Bronchial epithelial cell (primary cell): Measurements from ENCODE around the gene IGLL1. TPM values are rescaled to one million over a fixed set of nuclear protein-coding genes. Genes with fewer than 3 reads are reported as not detected.
"Not testable (repeated sequence)": the region's sequence is repeated elsewhere in the genome, so short reads cannot be mapped to it uniquely, and the experiment has no call there.

Experiments used
- DNase-seq: peaks from one replicate; pipeline ENCODE4 v3.0.0-alpha.2; 2010; ENCODE audit warnings: low read depth
- FAIRE-seq: peaks from 2 replicates; lab custom pipeline; 2011; peaks lifted over from hg19 to GRCh38; lab: Jason Lieb, UNC
- H3K27me3 ChIP-seq: 2 replicates; pipeline ENCODE4 v1.5.1; 2011; ENCODE audit warnings: low read length; ENCODE audit not compliant: control insufficient read depth, insufficient read depth
- H3K36me3 ChIP-seq: 2 replicates; pipeline ENCODE4 v1.5.1; 2011; ENCODE audit warnings: low read length; ENCODE audit not compliant: control insufficient read depth, insufficient read depth
- H3K4me3 ChIP-seq: 2 replicates; pipeline ENCODE4 v1.5.1; 2011; ENCODE audit warnings: mild to moderate bottlenecking, low read depth, low read length, control low read depth
- total RNA-seq: library from RNA; depleted of rRNA; stranded (reverse); fragments of >200 nt; gene quantifications from 2 replicates; pipeline ENCODE4 v1.2.1, GENCODE V29; 2014
- TF ChIP-seq, protein P1 (sequence below): IDR thresholded peaks from 2 replicates; pipeline ENCODE4 v1.5.1; 2011; ENCODE audit warnings: mild to moderate bottlenecking, moderate library complexity, low read length, control low read depth, inconsistent platforms; ENCODE audit not compliant: insufficient read depth, severe bottlenecking

The IGLL1 gene
- total RNA-seq, 1 donor from 2014 or later = not detected

GRCh38 chr22:23541849-23542281 is 38.2 kb downstream of the IGLL1 start:
- peak; percentile 3 for DNase-seq
- not testable (repeated sequence) for FAIRE-seq

DNA sequence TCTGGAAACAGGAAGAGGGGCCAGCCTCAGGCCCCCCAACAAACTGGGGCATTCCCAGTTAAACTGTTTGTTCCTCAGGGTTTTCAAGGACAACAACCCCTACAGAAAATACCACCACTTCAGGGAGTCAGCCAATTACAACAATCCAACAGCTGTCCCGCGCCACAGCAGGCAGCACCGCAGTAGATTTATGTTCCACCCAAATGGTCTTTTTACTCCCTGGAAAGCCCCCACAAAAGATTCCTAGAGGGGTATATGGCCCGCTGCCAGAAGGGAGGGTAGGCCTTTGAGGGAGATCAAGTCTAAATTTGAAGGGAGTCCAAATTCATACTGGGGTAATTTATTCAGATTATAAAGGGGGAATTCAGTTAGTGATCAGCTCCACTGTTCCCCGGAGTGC is 39.3 kb downstream of the IGLL1 start:
- not testable (repeated sequence) for FAIRE-seq, H3K27me3 ChIP-seq

More at GRCh38 chr22:23541849-23542281, 38.2 kb downstream of the IGLL1 start:
- TF ChIP-seq, protein P1, sequence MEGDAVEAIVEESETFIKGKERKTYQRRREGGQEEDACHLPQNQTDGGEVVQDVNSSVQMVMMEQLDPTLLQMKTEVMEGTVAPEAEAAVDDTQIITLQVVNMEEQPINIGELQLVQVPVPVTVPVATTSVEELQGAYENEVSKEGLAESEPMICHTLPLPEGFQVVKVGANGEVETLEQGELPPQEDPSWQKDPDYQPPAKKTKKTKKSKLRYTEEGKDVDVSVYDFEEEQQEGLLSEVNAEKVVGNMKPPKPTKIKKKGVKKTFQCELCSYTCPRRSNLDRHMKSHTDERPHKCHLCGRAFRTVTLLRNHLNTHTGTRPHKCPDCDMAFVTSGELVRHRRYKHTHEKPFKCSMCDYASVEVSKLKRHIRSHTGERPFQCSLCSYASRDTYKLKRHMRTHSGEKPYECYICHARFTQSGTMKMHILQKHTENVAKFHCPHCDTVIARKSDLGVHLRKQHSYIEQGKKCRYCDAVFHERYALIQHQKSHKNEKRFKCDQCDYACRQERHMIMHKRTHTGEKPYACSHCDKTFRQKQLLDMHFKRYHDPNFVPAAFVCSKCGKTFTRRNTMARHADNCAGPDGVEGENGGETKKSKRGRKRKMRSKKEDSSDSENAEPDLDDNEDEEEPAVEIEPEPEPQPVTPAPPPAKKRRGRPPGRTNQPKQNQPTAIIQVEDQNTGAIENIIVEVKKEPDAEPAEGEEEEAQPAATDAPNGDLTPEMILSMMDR = peak; percentile 48
- H3K4me3 ChIP-seq, H3K36me3 ChIP-seq, H3K27me3 ChIP-seq: not testable (repeated sequence)

GRCh38 chr22:23539839-23540198 is 40.3 kb downstream of the IGLL1 start:
- not testable (repeated sequence) for FAIRE-seq, H3K4me3 ChIP-seq, H3K27me3 ChIP-seq, H3K36me3 ChIP-seq, DNase-seq

More for the DNA sequence above, 39.3 kb downstream of the IGLL1 start:
- not testable (repeated sequence) for DNase-seq, H3K36me3 ChIP-seq, H3K4me3 ChIP-seq

DNA sequence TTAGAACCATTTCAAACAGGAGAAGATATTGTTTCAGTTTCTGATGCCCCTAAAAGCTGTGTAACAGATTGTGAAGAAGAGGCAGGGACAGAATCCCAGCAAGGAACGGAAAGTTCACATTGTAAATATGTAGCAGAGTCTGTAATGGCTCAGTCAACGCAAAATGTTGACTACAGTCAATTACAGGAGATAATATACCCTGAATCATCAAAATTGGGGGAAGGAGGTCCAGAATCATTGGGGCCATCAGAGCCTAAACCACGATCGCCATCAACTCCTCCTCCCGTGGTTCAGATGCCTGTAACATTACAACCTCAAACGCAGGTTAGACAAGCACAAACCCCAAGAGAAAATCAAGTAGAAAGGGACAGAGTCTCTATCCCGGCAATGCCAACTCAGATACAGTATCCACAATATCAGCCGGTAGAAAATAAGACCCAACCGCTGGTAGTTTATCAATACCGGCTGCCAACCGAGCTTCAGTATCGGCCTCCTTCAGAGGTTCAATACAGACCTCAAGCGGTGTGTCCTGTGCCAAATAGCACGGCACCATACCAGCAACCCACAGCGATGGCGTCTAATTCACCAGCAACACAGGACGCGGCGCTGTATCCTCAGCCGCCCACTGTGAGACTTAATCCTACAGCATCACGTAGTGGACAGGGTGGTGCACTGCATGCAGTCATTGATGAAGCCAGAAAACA is 40.8 kb downstream of the IGLL1 start:
- no peak for FAIRE-seq
- Histone ChIP-seq H3K36me3 (no peaks in the 10 kb centered on the region), H3K27me3 (no peaks in the 10 kb centered on the region), H3K4me3 (no peak overlapping the region)
- TF ChIP-seq, protein P1 = peak; percentile 83
- peak; percentile 68 for DNase-seq

- not testable (repeated sequence) for H3K4me3 ChIP-seq, H3K36me3 ChIP-seq, DNase-seq, FAIRE-seq, H3K27me3 ChIP-seq
Observed at GRCh38 chr22:23538696-23539030, 41.4 kb downstream of the IGLL1 start.

DNA sequence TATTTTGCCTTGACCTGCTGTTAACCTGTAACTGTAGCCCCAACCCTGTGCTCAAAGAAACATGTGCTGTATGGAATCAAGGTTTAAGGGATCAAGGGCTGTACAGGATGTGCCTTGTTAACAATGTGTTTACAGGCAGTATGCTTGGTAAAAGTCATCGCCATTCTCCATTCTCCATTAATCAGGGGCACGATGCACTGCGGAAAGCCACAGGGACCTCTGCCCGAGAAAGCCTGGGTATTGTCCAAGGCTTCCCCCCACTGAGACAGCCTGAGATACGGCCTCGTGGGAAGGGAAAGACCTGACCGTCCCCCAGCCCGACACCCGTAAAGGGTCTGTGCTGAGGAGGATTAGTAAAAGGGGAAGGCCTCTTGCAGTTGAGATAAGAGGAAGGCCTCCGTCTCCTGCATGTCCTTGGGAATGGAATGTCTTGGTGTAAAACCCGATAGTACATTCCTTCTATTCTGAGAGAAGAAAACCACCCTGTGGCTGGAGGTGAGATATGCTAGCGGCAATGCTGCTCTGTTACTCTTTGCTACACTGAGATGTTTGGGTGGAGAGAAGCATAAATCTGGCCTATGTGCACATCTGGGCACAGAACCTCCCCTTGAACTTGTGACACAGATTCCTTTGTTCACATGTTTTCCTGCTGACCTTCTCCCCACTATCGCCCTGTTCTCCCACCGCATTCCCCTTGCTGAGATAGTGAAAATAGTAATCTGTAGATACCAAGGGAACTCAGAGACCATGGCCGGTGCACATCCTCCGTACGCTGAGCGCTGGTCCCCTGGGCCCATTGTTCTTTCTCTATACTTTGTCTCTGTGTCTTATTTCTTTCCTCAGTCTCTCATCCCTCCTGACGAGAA is 42.0 kb downstream of the IGLL1 start:
- not testable (repeated sequence) for H3K36me3 ChIP-seq, FAIRE-seq, H3K4me3 ChIP-seq, DNase-seq, H3K27me3 ChIP-seq

DNA sequence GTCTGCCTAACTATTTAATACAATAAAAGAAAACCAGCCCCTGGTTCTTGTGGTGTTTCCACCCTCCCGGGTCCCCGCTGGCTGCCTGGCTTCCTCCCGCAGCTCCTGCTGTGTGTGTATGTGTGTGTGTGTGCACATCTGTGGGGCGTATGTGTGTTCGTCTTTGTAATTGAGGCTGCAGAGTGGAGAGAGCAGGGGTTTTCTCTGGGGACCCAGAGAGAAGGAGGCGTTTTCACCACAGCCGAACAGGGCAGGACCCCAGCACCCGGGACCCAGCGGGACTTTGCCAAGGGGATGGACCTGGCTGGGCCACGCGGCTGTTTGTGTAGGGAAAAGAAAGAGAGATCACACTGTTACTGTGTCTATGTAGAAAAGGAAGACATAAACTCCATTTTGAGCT is 42.7 kb downstream of the IGLL1 start:
- no peak for DNase-seq
- Histone ChIP-seq H3K4me3 (no peak overlapping the region), H3K27me3 (no peaks in the 10 kb centered on the region), H3K36me3 (no peaks in the 10 kb centered on the region)
- TF ChIP-seq, protein P1 = no peak
- no peak for FAIRE-seq
